ENCODE measurements around the gene RAB36. TPM values are rescaled to one million over a fixed set of nuclear protein-coding genes. Genes with fewer than 3 reads are reported as not detected.

The RAB36 gene
- total RNA-seq, result 9.6 TPM
- long read RNA-seq, partial matches to known transcripts, result 1 of 7 reads
- long read RNA-seq, other reads (novel, unspliced or antisense), result 5 of 7 reads

- ATAC-seq (peak; percentile 87 to 90), DNase-seq (peak; percentile 99)
- Histone ChIP-seq H3K9me3 (no peaks in the 10 kb centered on the region), H3K27ac (peak within 1 kb of the TSS; percentile 71), H3K4me3 (peak within 1 kb of the TSS; percentile 61), H3K27me3 (ENCODE audit: low read depth) (no peaks in the 10 kb centered on the region), H3K4me1 (peaks cover 59% of the 10 kb centered on the region), H3K36me3 (no peaks in the 10 kb centered on the region)
- intact Hi-C loops (cut with DNase I), result no loop called here
- no peak for TF ChIP-seq CTCF (IDR thresholded peaks at IDR 0.05)
Observed at GRCh38 chr22:23144932-23145877, at the start of gene RAB36. Gene RAB36 (plus strand): TSS chr22:23145477. CDS start chr22:23146617, 1,140 bp downstream.

- no peak for DNase-seq
- H3K27me3 ChIP-seq (ENCODE audit: low read depth), result no peaks in the 10 kb centered on the region
- H3K9me3 ChIP-seq, result no peaks in the 10 kb centered on the region
- H3K36me3 ChIP-seq, result no peaks in the 10 kb centered on the region
- no peak for TF ChIP-seq CTCF (IDR thresholded peaks at IDR 0.05)
- ATAC-seq, result no peak
- H3K27ac ChIP-seq, result no peak overlapping the region
- H3K4me1 ChIP-seq, result peaks cover 16% of the 10 kb centered on the region
- H3K4me3 ChIP-seq, result no peak overlapping the region
- intact Hi-C loops (cut with DNase I), result no loop called here
Observed at GRCh38 chr22:23095733-23096342, 49.4 kb upstream of the RAB36 start.

- ATAC-seq (no peak), DNase-seq (no peak)
- H3K4me3 ChIP-seq, result no peak overlapping the region
- intact Hi-C loops (cut with DNase I), result no loop called here
- H3K27me3 ChIP-seq (ENCODE audit: low read depth), result no peaks in the 10 kb centered on the region
- H3K9me3 ChIP-seq, result no peaks in the 10 kb centered on the region
- no peak overlapping the region for H3K27ac ChIP-seq
- H3K36me3 ChIP-seq, result no peaks in the 10 kb centered on the region
- TF ChIP-seq CTCF (IDR thresholded peaks at IDR 0.05), result no peak
- H3K4me1 ChIP-seq, result peaks cover 16% of the 10 kb centered on the region
Observed at GRCh38 chr22:23097412-23098229, 47.7 kb upstream of the RAB36 start.

- intact Hi-C loops (cut with DNase I), result no loop called here
- H3K9me3 ChIP-seq, result no peaks in the 10 kb centered on the region
- DNase-seq, result no peak
- no peaks in the 10 kb centered on the region for H3K36me3 ChIP-seq
- peaks cover 16% of the 10 kb centered on the region for H3K4me1 ChIP-seq
- no peak overlapping the region for H3K4me3 ChIP-seq
- TF ChIP-seq CTCF (IDR thresholded peaks at IDR 0.05), result no peak
- ATAC-seq, result no peak
- H3K27ac ChIP-seq, result no peak overlapping the region
- no peaks in the 10 kb centered on the region for H3K27me3 ChIP-seq (ENCODE audit: low read depth)
Observed at GRCh38 chr22:23098230-23098705, 47.0 kb upstream of the RAB36 start.
